HuH-7.5 (cell line): ENCODE data around the gene AMOT.

Source experiments
- DNase-seq: peaks from one replicate; pipeline ENCODE4 v3.0.0; 2011; ENCODE audit warnings: low spot score

Gene AMOT

GRCh38 chrX:112738347-112739033 lies 102.1 kb downstream of the AMOT start:
- DNase-seq: no peak

- DNase-seq: no peak
Observed at GRCh38 chrX:112736310-112736709, 104.3 kb downstream of the AMOT start.

- no peak for DNase-seq
Observed at GRCh38 chrX:112735147-112735546, 105.5 kb downstream of the AMOT start.

GRCh38 chrX:112734290-112734689 lies 106.3 kb downstream of the AMOT start:
- DNase-seq: no peak

GRCh38 chrX:112731793-112732192 lies 108.8 kb downstream of the AMOT start:
- no peak for DNase-seq
